ENCODE measurements around the gene NFE2L2.
"Not testable (repeated sequence)": the region's sequence is repeated elsewhere in the genome, so short reads cannot be mapped to it uniquely, and the experiment has no call there.

DNA sequence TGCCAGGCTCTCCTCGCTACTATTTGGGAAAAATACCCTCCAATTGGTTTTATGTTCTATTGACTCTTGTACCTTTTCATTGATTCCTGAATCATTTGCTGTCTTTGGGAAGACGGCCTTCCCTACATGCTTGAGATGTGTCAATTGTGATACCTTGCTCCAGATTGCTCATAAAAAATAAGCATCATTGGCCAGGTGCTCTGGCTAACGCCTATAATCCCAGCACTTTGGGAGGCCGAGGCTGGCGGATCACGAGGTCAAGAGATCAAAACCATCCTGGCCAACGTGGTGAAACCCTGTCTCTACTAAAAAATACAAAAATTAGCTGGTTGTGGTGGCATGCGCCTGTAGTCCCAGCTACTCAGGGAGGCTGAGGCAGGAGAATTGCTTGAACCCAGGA lies 2.4 kb upstream of the NFE2L2 start:
- TF ChIP-seq CTCF (IDR thresholded peaks at IDR 0.05; ENCODE audit: low read length); EZH2phosphoT487 (IDR thresholded peaks at IDR 0.05; ENCODE audit: low read length); EZH2 (optimal IDR thresholded peaks at IDR 0.05; ENCODE audit: low read depth, low read length): not testable (repeated sequence)

Data from MM.1S (cell line).